NCI-H1436 (cell line): ENCODE data around the gene IMMT.

Experiments used
- DNase-seq: peaks from one replicate; lab custom pipeline; 2025; lab: John Stamatoyannopoulos, UW

Gene IMMT

GRCh38 chr2:86140969-86141392 lies 54.3 kb downstream of the IMMT start:
- DNase-seq = no peak

- DNase-seq = no peak
Measured at GRCh38 chr2:86139981-86140380, 55.3 kb downstream of the IMMT start.

DNA sequence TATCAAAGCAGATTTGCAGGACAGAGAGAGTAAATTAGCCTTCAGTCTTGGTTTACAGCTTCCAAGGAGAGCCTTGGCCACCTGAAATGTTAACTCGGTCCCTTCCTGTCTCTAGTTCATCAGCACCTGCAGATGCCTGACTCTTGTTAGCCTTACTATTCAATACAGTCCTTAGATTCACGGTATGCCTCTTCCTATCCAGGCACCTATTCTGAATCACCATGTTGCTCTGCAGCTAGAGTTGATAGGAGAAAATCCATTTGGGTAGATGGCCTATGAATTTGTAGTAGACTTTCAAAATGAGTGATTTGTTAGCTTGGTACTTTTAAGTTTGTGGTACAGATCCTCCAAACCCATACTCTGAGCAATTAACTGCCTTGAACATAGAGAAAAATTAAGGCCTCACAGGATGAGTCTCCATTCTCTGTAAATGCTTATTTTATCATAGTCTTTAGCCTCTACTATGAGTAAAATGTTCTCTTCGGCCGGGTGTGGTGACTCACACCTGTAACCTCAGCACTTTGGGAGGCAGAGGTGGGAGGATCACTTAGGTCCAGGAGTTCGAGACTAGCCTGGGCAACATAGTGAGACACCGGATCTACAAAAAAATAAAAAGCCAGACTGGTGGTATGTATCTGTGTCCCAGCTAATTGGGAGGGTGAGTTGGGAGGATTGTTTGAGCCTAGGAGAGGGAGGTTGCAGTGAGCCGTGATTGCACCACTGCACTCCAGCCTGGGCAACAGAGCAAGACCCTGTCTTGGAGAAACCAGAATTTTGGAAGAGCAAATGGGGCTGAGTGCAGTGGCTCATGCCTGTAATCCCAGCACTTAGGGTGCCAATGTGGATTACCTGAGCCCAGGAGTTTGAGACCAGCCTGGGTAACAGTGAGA lies 56.3 kb downstream of the IMMT start:
- no peak for DNase-seq

- no peak for DNase-seq
Measured at GRCh38 chr2:86136141-86136540, 59.1 kb downstream of the IMMT start.

- no peak for DNase-seq
Measured at GRCh38 chr2:86135653-86136052, 59.6 kb downstream of the IMMT start.

GRCh38 chr2:86134709-86135108 lies 60.6 kb downstream of the IMMT start:
- no peak for DNase-seq

DNA sequence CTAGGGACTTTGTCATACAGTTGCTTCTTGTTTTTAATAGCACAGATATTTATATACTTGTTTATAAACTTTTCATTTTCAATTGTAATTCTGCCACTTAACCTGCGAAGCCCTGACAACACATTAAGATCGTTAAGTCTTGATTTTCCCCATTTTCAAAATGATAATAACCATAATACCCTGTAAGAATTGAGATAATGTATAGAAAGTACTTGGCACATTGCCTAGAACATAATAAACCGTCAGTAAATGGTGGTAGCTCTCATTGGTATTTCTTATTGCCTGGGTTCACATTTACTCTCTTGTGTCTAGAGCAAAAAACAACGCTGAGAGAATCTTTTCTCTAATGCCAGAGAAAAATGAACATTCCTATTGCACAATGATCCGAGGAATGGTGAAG lies 70.6 kb downstream of the IMMT start:
- DNase-seq = peak; percentile 17

DNA sequence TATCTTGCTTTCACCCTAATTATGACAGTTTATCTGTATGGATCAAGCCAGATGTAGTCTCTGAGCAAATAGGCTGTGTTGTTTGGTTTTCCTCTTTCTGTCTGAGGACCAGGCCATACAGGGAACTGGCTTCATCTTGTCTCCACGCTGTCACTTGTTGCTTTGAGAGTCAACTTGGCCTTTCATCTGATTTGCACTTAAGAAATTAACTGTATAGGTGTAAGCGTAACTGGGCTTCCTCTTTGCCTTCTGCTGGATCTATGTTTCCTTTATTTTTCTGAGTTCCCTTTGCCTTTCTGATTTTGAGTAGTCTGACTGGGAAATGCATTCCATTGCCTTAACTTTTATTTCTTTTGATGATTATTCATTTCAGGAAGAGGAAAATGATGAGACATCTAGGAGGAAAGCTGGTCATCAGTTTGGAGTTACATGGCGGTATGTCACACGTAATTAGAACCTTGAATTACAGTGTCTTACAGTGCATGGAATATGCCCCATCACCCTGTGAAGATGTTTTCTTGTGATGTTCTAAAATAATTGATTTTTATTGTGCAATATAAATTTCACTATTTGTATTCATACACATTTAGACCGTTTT lies 71.8 kb downstream of the IMMT start:
- DNase-seq = no peak

GRCh38 chr2:86118130-86118529 lies 77.1 kb downstream of the IMMT start:
- no peak for DNase-seq

- no peak for DNase-seq
Measured at GRCh38 chr2:86107031-86107430, 88.2 kb downstream of the IMMT start.

- peak; percentile 93 for DNase-seq
Measured at GRCh38 chr2:86105969-86106945, 89.0 kb downstream of the IMMT start, which contains the start of gene PTCD3. Gene PTCD3 (plus strand): TSS chr2:86106235. CDS start chr2:86106248, 13 bp downstream.

DNA sequence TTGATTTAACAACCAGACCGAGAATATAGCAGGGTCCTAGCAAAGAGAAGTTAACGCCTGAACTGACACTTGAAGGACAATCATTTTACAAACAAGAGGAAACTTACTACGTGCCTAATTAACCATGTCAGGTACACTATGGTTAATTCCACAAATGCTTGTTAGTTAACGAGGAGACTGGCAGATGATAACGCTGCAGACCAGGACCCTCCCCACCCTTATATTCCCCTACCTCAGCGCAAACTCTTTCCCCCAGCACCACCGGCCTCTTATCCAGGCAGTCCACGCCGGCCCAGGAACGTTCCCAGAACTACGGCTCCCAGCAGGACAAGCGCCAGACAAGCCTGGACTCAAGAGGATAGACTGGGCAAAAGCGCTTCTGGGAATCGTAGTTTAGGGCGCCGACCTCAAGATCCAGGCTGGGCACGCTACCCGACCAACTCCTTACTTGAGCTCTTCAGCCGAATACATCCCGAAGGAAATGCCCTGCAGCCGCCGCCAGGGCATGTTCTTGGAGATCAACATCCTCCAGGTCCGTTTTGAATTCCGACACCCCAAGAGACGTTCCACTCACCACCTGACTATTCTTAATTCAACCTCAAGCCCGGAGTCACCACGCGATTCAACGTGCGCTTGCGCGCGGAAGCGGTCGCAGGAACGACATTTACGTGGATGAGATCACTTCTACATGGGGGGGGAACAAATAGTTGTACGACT lies 89.9 kb downstream of the IMMT start, which contains the start of gene POLR1A:
POLR1A (minus strand) TSS at position 635 of the 717 bp plus-strand sequence; CDS start at position 525, 110 bp downstream.
- DNase-seq = peak; percentile 83

- no peak for DNase-seq
Measured at GRCh38 chr2:86102157-86102556, 93.1 kb downstream of the IMMT start.

DNA sequence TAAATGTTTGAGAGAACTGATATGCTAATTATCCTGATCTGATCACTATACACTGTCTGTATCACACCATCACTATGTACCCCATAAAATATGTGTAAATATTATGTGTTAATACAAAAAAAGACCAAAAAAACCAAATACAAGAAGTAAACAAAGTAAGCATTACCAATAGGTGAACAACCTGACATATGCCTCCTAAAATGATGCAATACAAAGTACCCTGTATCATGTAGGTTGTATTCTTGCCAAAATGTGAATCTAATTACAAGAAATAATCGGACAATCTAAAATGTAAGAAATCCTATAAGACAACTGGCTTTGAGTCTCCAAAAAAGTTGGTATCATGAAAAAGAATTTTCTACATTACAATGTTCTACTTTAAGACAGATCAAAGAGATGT lies 97.3 kb downstream of the IMMT start:
- DNase-seq = no peak

DNA sequence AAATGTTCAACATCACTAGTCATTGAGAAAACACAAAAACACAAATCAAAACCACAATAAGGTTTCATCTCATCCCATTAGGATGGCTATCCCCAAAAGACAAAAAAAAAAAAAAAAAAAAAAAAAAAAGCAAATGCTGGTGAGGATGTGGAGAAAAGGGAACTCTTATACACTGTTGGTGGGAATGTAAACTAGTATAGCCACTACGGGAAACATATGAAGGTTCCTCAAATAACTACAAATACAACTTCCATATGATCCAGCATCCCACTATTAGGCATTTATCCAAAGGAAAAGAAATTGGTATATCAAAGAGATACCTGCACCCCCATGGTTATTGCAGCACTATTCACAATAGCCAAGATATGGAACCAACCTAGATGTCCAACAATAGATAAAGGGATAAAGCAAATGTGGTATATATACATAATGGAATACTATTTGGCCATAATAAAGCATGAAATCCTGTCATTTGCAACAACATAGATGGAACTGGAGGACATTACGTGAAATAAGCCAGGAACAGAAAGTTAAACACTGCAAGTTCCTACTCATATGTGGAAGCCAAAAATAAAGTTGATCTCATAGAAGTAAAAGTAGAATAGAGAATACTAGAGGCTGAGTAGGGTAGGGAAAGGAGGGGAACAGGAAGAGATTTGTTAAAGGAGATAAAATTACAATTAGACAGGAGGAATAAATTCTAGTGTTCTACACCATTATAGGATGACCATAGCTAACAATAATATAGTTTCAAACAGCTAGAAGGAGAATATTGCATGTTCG lies 98.0 kb downstream of the IMMT start:
- no peak for DNase-seq

GRCh38 chr2:86094229-86094628 lies 101.0 kb downstream of the IMMT start:
- no peak for DNase-seq
